ENCODE results near the gene ZNF532.

Gene ZNF532

DNA sequence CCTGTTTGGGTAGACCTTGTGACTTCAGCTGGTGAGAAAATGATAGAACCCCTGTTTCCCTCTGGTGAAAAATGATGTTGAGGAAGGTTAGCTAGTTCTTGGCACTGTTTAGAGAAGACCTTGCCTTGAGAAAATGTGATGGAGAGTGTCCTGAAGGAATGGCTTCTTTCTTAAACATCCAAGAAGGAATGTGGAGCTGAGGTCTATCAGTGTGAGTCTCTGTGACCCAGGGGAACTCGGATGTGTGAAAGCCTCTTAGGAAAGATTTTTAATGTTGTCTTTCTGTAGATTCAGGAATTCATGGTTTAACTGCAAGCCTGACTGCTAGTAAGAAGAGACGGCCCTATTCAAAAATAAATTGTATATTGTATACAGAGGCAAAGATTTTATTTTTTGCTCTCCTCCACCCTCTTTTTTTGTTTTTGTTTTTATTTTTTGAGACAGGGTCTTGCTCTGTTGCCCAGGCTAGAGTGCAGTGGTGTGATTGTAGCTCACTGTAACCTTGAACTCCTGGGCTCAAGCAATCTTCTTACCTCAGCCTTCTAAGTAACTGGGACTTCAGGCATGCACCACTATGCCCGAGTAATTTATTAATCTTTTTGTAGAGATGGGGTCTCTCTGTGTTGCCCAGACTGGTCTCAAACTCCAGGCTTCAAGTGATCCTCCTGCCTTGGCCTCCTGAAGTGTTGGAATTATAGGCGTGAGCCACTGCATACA, 87.5 kb downstream of the ZNF532 start:
- DNase-seq = no peak

DNA sequence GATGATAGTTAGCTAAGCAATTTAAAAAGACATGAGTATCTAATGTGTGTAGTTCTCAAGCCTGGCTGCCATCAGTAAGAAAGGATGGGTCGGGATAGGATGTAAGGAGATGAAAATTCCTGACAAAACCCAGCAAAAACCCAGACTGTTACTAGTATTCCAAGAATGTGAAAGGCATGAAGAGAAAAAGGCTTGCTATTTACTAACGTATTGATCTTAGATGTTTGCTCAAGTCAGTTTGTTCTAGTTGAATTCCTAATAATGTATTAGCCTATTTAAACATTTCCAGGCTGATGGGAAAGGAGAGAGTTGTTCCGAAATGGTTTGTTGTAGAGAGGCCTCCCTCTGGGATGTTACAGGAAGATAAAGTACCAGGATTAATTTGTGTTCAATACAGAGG, 88.2 kb downstream of the ZNF532 start:
- DNase-seq = no peak

DNA sequence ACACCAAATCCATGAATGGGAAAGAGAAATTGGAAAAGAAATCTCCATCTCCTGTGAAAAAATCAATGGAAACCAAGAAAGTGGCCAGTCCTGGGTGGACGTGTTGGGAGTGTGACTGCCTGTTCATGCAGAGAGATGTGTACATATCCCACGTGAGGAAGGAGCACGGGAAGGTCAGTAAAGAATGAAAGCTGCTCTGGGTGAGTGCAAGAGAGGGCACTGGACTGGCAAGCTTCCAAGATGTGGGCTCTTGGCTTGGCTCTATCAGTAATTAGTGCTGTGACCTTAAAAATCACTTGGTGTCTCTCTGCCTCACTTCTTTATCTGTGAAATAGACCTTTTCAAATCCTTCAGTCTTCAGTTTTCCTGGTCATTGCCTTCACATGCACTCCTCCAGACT, 89.0 kb downstream of the ZNF532 start:
- no peak for DNase-seq

DNA sequence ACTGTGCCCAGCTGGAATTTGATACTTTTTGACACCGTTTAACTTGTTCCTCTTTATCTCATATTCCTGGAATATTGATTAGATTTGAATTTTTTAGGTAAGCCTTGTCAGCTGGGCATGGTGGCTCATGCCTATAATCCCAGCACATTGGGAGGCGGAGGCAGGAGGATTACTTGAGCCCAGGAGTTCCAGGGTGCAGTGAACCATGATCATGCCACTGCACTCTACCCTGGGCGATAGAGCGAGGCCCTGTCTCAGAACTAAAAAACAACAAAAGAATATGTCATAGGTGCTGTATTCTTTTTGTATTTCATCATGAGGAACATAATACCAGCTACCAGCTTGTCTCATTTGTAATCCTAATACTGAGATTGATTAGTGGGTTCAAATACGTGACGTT, 90.3 kb downstream of the ZNF532 start:
- DNase-seq = no peak

DNA sequence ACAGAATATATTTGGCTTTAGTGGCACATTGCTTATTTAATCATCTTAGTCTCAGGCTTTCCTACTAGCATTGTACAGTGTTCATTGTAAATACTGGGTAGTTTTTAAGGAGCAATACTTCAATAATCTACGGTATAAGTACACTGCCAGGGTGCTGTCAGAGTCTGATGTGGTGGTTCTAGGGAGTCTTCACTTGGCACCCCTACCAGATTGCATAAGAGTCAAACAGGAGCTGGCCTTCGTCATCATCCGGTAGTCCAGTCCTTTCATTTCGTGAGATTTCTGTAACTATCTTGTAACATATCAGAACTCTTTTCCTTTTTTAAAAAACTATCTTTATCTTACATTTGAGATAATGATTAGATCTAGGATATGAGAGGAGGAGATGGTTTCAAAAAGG, 91.1 kb downstream of the ZNF532 start:
- no peak for DNase-seq

DNA sequence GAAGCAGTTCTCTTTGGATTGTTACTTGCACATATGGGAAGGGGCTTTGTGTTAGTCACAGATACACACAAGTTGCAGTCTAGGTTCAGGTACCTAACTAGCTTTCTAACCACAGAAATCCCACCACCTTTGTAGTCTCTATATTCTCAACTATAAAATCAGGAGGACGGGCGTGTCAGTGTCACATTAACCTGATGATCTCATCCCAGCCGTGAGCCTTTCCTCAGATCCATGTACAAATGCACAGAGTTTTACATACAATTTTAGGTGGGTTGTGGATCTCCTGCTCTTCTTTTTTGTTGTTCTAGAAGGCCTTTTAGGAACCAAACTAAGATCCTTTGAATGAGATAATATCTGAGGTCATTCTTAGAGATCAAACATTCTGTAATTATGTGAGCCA, 94.0 kb downstream of the ZNF532 start:
- DNase-seq = no peak

DNA sequence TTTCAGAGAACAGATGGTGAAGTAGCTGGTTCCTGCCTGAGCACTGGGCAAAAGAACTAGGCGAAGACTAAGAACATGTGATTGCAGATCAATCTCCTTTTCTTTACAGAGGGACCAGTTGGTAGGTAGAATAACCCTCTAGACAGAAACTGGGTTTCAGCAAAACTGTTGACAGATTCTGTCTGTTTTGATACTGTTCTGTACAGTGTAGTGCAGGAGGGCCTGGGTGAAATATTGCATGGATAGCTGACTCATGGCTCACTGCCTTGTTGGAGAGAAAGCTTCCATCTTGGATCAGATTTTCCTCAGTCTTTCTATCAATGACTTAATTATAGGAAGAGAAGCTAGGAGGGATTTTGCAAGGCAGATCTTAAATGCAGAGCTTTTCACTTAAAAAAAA, 95.8 kb downstream of the ZNF532 start:
- no peak for DNase-seq

DNA sequence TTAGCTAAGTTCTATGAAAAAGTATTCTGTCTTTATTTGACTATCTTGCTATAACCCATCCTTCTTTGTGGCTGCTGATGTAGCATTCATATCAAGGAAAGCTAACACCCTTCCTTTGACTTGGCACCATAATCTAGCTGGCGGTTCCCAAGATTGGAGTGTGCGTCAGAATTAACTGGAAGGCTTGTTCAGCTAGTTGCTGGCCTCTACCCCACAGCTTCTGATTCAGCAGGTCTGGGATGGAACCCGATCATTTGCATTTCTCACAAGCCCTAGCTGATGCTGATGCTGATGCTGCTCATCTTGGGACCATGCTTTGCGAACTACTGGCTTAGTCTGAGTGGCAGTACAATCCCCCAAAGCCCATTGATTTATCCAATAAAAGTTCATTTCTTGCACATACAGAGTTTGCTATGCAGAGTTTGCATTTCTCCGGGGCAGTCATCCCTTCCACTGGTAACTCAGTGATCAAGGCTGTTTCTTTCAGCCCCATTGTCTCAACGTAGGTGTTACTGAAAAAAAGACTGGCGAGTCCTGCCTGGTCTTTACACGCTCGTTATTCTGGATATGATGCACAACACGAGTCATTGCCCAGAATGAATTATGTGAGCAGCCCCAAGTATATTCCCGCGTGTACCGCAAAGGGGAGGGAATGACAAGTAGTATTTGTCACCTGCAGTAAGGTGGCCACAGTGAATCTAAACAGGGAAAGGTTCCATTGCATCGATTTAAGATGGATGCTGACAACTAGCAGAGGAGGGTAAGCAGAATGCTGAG, 96.5 kb downstream of the ZNF532 start:
- DNase-seq = no peak

DNA sequence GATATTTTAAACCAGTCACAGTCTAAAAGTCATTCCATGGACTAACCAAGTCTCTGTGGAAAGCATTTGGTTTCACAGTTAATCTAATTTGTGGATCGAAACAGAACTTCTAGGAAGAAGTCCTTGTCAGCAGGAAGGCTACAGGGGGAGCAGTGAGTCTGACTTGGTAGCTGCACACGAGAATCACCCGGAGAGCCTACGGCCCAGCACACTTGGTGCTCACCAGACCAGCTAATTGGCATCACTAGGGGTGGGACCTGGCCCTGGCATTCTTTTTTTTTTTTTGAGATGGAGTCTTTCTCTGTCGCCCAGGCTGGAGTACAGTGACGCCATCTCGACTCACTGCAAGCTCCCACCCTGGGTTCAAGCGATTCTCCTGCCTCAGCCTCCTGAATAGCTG, 97.7 kb downstream of the ZNF532 start:
- no peak for DNase-seq

DNA sequence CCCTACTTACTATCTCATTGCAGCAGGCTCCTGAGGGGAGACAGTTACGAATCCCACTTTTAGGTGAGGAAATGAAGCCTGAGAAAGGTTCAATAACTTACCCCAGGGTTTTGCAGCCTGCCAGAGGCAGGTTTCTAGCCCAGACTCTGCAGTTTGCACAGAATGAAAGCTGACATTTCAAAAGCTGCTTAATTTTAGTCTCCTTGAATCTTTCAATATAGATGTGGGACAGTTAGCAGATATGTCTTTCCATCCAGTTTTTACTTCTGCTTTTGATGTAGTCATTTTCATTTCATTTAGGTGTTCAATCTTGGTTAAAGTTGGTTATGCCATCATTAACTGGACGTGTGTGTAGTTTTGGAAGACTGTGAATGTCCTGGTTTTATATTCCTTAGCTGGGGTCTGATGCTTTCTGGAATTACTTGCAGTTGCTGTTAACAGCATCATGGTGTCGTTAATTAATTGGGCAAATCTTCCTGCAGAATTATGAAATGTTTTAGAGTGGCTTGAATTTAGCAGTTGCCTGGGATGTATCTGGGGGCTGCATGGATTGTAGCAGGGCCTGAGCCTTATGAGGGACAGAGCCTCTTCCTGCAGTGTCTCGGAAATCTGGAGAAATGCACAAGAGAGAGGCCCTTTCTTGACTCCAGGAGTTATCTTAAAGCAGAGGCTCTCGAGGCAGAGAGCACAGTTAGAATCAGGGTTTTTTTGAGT, 100.8 kb downstream of the ZNF532 start:
- no peak for DNase-seq

DNA sequence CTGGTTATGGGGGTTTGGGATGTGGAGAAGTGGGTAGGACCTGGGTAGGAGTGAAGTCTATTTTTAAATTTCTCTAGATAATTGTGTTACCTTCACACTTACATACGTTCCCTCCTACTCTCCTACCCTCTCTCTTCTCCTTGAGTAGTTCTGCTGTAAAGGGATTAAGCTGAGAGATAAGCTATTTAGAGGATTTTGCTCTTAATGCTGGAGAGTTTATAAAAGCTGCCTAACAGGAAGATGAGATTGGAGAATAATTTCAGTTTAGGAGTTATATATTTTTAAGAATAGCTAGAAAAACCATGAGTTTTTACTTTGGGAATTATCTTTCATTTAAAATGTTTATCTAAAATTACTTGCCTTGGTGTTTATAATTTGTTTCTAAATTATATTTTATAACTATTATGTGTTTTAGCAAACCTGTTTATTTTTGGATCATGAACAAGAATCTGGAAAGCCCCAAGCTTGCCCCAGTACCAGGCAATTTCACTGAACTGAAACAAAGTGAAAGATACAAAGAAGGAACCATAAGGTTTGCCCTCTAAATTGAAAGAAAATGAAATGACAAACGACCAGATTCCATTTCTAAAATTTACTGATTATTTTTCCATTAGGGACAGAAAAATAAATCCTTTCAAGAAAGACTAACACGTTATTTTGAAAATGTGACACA, 101.5 kb downstream of the ZNF532 start:
- DNase-seq = no peak

DNA sequence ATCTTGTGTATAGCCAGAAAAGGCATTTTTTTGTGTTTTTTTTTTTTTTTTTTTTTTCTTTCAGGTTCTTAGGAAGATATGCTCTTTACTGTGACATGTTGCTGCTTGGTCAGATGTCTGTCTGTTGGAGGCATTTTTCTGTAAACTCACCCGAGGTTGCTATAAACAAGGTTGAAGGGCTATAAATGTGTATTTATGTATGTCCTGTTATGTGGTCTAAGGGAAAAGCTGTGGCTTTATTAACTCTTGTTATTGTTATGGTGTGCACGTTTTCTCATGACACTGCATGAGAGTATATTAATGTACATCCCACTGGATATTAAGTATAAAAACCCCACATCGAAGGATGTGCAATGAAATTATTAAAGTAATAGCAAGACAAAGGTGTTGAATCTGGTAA, 102.0 kb downstream of the ZNF532 start:
- no peak for DNase-seq

DNA sequence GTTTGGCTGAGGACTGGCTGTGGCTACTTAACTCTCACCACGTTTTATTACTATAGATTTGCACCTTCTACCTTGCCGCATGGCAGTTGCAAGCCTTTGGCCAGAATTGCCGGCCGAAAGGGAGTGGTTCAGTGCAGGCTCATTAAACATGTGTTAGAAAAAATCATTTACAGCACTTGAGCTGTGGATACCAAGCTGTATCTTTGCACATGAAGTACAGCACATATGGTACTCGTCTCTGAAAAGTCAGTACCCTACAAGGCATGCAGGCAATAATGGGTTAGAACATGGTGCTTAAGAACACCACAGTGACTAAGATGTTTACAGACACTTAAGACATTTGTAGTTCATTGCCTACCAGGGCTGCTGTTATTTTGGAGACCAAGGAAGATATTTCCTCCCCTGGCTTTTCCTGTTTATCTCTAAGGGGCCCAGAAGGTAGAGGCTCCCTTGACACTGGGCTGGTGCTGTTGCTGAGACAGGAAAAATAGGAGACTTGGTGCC, 103.1 kb downstream of the ZNF532 start:
- no peak for DNase-seq

DNA sequence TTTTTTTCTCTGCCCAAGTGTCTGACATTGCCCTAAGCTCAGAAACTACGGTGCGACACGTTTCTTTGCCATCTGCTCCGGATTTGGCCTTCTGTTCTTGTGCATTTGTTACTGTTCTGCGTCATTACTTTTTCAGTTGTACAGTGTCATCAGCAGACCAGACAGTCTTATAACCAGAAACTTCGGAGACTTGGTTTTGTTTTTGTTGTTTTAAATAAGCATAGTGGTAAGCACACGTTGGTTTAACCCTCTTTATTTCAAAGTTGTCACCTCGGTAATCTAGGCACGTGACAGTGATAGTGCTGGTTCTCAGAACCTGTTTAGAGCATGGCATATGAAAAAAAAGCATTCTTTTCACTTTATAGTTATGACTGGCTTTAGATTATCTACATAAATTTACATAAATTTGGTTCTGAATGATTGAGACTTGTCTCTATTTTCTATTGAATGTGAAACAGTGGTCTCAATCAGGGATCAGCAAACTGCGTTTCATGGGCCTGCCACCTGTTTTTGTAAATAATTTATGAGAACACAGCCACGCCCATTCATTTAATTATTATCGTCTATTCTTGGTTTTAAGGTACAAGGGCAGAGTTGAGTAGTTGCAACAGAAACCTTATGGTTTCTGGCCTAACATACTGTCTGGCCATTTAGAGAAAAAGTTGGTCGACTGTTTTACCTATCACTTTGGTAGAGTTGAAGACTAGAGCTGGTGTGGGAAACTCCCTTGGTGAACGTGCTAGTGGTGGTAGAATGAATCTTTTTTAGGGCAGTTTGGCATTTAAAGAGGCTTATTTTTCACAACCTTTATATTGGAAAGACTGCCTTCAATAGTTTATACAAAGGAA, 106.5 kb downstream of the ZNF532 start:
- DNase-seq = no peak

DNA sequence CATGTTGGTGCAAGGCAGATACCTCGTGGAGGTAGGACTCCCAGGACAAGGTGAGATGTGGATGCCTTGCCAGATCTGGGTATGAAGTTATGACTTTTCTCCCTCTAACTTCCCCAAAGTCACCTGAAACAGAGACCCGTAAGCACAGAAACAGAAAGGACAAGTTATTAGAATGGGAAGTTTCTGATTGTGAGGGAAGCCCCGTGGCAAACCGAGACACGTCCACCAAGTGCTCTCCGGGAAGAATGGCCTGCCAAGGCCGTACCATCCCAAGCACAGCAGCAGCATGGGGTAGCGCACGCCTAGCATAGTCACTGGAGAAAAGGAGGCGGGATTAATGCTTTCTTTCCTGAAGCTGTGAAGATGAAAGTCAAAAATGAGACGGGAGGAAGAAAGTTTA, 110.6 kb downstream of the ZNF532 start:
- DNase-seq = no peak

DNA sequence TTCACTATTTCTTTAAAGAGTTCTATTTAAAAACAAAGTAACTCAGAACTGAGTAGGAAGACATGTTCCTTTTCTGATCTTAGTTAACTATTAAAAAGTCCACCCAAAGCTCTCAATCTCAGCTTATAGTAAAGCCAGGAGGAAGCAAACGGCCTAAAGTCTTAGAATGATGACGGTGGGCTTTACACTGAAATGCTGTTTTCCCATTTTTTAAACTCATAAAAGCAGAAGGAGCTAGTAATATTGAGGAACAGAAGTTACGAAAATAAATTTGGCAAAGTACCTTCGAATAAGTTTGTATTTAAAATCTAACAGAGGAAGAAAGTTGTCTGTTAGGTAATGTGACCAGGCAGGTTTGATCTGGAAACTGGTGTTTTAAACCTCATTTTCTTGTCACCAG, 111.1 kb downstream of the ZNF532 start:
- DNase-seq = no peak

DNA sequence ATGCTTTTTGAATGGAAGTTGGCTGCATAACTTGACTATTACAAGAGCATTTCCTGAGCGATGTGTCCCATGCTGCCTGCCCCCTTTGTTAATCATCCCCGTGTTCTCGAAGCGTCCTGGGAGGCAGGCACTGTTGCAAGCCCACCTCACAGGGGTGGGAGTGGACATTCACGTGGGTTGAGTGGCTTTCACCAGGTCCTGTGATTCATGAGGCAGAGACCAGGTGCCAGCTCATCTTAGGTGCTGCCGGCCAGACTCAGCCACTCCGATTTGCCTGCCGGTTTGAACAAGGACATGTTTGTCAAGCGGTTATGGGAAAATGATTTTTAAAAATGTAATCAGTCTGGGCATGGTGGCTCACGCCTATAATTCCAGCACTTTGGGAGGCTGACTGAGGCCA, 112.5 kb downstream of the ZNF532 start:
- DNase-seq = no peak

DNA sequence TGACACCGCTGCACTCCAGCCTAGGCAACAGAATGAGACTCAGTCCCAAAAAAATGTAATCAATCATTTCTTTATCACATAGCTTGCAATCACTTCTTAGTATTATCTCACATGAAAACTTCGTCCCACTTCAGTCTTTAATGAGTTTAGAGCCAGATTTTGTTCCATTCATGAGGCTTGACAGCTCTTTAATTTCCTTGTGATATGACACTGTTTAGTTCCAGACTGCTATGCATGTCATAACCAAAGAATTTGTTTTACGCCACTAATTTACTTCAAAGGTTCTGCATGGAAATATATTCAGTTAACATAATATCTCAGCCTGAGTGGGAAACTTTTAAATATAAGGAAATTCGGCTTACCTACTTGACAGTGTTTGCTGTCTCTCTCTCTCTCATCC, 113.1 kb downstream of the ZNF532 start:
- DNase-seq = no peak

DNA sequence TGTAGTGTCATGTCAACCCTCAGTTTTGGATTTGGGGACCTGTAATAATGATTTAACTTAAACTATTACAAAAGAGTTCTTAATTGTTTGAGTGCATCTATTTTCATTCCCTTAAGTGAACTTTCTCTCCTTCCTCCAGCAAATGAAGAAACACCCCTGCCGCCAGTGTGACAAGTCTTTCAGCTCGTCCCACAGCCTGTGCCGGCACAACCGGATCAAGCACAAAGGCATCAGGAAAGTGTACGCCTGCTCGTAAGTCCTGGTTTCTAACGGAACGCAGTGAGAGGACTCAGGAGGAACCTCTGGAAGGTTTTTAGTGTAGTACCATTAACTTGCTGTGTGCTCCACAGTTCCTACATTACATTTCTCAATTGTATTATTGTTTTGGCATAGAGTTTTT, 114.2 kb downstream of the ZNF532 start:
- DNase-seq = no peak

DNA sequence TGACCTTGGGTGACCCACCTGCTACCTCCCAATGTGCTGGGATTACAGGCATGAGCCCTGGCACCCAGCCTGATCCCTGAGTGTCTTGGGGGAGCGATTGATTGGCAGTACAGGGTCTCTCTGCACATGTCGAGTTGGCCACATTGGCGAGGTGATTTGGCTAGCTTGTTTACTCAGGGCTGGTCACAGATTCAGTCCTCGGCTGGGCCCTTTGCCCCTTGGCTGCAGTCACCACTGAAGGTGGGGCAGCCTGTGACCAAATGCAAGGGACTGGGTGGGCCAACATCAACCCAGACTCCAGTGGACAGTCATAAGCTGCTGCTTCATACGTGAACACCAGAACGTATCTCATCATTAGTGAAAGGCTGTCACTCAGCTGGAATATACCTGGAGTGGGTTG, 114.9 kb downstream of the ZNF532 start:
- no peak for DNase-seq

DNA sequence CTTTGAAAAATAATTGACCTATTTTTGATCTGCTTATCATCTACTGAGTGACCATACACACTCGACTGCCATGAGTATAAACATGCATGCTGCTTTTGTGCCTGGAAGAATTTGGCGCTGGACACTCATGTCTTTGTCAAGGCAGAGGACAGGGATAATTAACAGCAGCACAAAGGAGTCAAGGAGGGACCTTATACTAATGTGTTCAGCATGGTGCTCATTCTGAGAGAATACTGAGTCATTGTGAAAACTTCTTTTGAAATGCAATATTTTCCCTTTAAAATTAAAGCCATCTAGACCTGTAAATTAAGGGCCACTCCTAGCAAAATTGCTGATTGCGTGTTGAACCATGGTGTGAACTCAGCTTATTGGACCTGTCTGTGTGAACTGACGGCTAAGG, 116.3 kb downstream of the ZNF532 start:
- DNase-seq = no peak
